GM12878 (cell line): ENCODE measurements around the gene MOBP. TPM values are rescaled to one million over a fixed set of nuclear protein-coding genes. Genes with fewer than 3 reads are reported as not detected.

ENCODE experiments used
- ATAC-seq: fragments of 200-7000 bp; cut with Tn5 transposase; 3 replicates; pipeline ENCODE4 v1.9.1; 2020; ENCODE audit warnings: mild to moderate bottlenecking, moderate library complexity
- BruUV-seq: library from RNA; stranded (reverse); fragments of 400-500 nt; replicated peaks from 2 replicates; lab custom pipeline; 2021; lab: Mats Ljungman, UMichigan
- CTCF ChIA-PET: fragments of 300-600 bp; sonication (Branson Sonifier 250); formaldehyde crosslinking; extraction: SDS; loops from one replicate; lab custom pipeline; 2021; ENCODE audit warnings: inconsistent platforms; lab: Yijun Ruan, JAX
- POLR2A ChIA-PET: fragments of 350-600 bp; formaldehyde crosslinking; extraction: SDS; loops from one replicate; lab custom pipeline; 2021; ENCODE audit warnings: inconsistent platforms; lab: Charles Lee
- RAD21 ChIA-PET: fragments of 300-600 bp; sonication (Branson Sonifier 250); formaldehyde crosslinking; loops from one replicate; lab custom pipeline; 2023; ENCODE audit warnings: antibody characterized with exemption; ENCODE audit not compliant: unreplicated experiment; lab: Charles Lee
- SMC1A ChIA-PET: fragments of 300-600 bp; sonication (Branson Sonifier 250); formaldehyde crosslinking; loops from one replicate; lab custom pipeline; 2023; ENCODE audit not compliant: unreplicated experiment, uncharacterized antibody; lab: Charles Lee
- DNase-seq: peaks from one replicate; pipeline ENCODE4 v3.0.0-alpha.2; 2011; ENCODE audit warnings: low read depth, low spot score
- FAIRE-seq: peaks from 3 replicates; lab custom pipeline; 2011; peaks lifted over from hg19 to GRCh38; lab: Jason Lieb, UNC
- H2AFZ ChIP-seq: 2 replicates; pipeline ENCODE4 v1.6.0; 2011; ENCODE audit warnings: low read depth, low read length, control low read depth; ENCODE audit not compliant: control insufficient read depth
- H3K27ac ChIP-seq: 2 replicates; pipeline ENCODE4 v1.5.1; 2011; ENCODE audit warnings: control low read depth; ENCODE audit not compliant: control insufficient read depth, insufficient read depth
- H3K27me3 ChIP-seq, 2 experiments: replicated peaks in 1 of 2; 2 replicates each; pipeline versions ENCODE4 v1.6.0 to v1.6.1; 2011; ENCODE audit warnings: low read length in 1 of 2; ENCODE audit not compliant: control insufficient read depth in 2 of 2, insufficient read depth in 2 of 2
- H3K36me3 ChIP-seq, 2 experiments: 2 replicates each; pipeline ENCODE4 v1.5.1; 2011; ENCODE audit warnings: low read length in 1 of 2; ENCODE audit not compliant: control insufficient read depth in 2 of 2, insufficient read depth in 2 of 2
- H3K4me1 ChIP-seq: 2 replicates; pipeline ENCODE4 v1.6.1; 2011; ENCODE audit warnings: mild to moderate bottlenecking, low read length, moderate library complexity, mixed read lengths; ENCODE audit not compliant: control insufficient read depth, insufficient read depth
- H3K4me2 ChIP-seq: 2 replicates; pipeline ENCODE4 v1.6.0; 2011; ENCODE audit warnings: control low read depth; ENCODE audit not compliant: control insufficient read depth, insufficient read depth
- H3K4me3 ChIP-seq: fragments of 200-600 bp; sonication (generic); 2 replicates; pipeline ENCODE4 v1.5.1; 2016
- H3K79me2 ChIP-seq: 2 replicates; pipeline ENCODE4 v1.6.0; 2011; ENCODE audit warnings: low read length; ENCODE audit not compliant: control insufficient read depth, insufficient read depth
- H3K9ac ChIP-seq: 2 replicates; pipeline ENCODE4 v1.8.0; 2011; ENCODE audit warnings: low read length, control low read depth, mixed read lengths; ENCODE audit not compliant: control insufficient read depth, insufficient read depth
- H3K9me3 ChIP-seq: replicated peaks from 3 replicates; pipeline ENCODE4 v1.5.1; 2011; ENCODE audit warnings: mild to moderate bottlenecking, low read length; ENCODE audit not compliant: control insufficient read depth, insufficient read depth
- H4K20me1 ChIP-seq: 2 replicates; pipeline ENCODE4 v1.6.0; 2011; ENCODE audit not compliant: control insufficient read depth, insufficient read depth
- BACH1 ChIP-seq: fragments of 450-650 bp; IDR thresholded peaks from 2 replicates; pipeline ENCODE4 v1.6.1; 2017; ENCODE audit warnings: mild to moderate bottlenecking, borderline replicate concordance
- CBFB ChIP-seq: IDR thresholded peaks from 2 replicates; pipeline ENCODE4 v1.6.1; 2016; ENCODE audit warnings: antibody characterized with exemption, low read depth
- EP300 ChIP-seq, 2 experiments: fragments of 150-350 bp in 1 of 2; IDR thresholded peaks; 2 replicates each; pipeline ENCODE4 v1.6.1; 2011 to 2012; ENCODE audit warnings: low read depth in 2 of 2, low read length in 2 of 2, borderline replicate concordance in 1 of 2, improper control_type of control experiment in 1 of 2, inconsistent platforms in 1 of 2; ENCODE audit not compliant: control insufficient read depth in 1 of 2
- FOS ChIP-seq: IDR thresholded peaks from 3 replicates; pipeline ENCODE4 v1.6.1; 2011; ENCODE audit warnings: borderline replicate concordance; ENCODE audit not compliant: insufficient read length; ENCODE audit errors: extremely low read depth
- SIX5 ChIP-seq: IDR thresholded peaks from 2 replicates; pipeline ENCODE4 v1.6.1; 2011; ENCODE audit warnings: mild to moderate bottlenecking, low read depth, low read length, moderate library complexity; ENCODE audit not compliant: severe bottlenecking
- SMARCA5 ChIP-seq: fragments of 450-650 bp; IDR thresholded peaks from 2 replicates; pipeline ENCODE4 v1.6.1; 2017; ENCODE audit warnings: mild to moderate bottlenecking
- WGBS: methylation state at CpG from one replicate; pipeline ENCODE4 v1.1.6; 2016; ENCODE audit warnings: low lambda C conversion rate; ENCODE audit not compliant: insufficient replicate concordance, insufficient coverage; ENCODE audit errors: missing lambda C conversion rate; 5-methylcytosine and 5-hydroxymethylcytosine counted together
- in situ Hi-C: fragments of 300-500 bp; cut with MboI; formaldehyde crosslinking; loops from 9 replicates; pipeline ENCODE4 v1.14.3; 2018; ENCODE audit warnings: mixed read lengths
- intact Hi-C: fragments of 100-400 bp; cut with micrococcal nuclease; formaldehyde crosslinking; loops from one replicate; pipeline ENCODE4 v1.14.2; 2022; ENCODE audit not compliant: unreplicated experiment
- polyA plus RNA-seq, 11 experiments: library from polyadenylated mRNA; depleted of rRNA in 4 of 11; unstranded in 6 of 11; stranded (reverse) in 5 of 11; fragments of >200 nt; fragmentation: Nextera tagmentation in 4 of 11; fragmentation: Illumina TruSeq in 1 of 11; extraction: Ambion mirVana in 4 of 11; extraction: Trizol in 1 of 11; gene quantifications; 1 replicate in 1 of 11; 2 replicates in 10 of 11; pipeline versions ENCODE4 v1.2.1 to v1.2.3, GENCODE V29; 2011 to 2016; ENCODE audit warnings: inconsistent platforms in 2 of 11, missing spikeins in 2 of 11, low read depth in 1 of 11
- total RNA-seq, 4 experiments: library from RNA; depleted of rRNA in 3 of 4; stranded (reverse); fragments of >200 nt in 3 of 4; fragmentation: Illumina TruSeq in 1 of 4; extraction: Trizol in 1 of 4; gene quantifications; 2 replicates each; pipeline versions ENCODE4 v1.2.1 to v1.2.3, GENCODE V29; 2013 to 2021
- TF ChIP-seq, protein P1 (sequence below): fragments of 450-650 bp; IDR thresholded peaks from 2 replicates; pipeline ENCODE4 v1.6.1; 2017; ENCODE audit warnings: borderline replicate concordance
- TF ChIP-seq, protein P2 (sequence below): IDR thresholded peaks from 2 replicates; pipeline ENCODE4 v1.6.1; 2011; ENCODE audit warnings: borderline replicate concordance, low read depth, mild to moderate bottlenecking, moderate library complexity, low read length; ENCODE audit not compliant: insufficient read depth, poor library complexity, severe bottlenecking
- TF ChIP-seq, protein P3 (sequence below): IDR thresholded peaks from 2 replicates; pipeline ENCODE4 v1.6.1; 2012; ENCODE audit warnings: low read depth, low read length, improper control_type of control experiment

Gene MOBP
- total and polyA plus RNA-seq, 10 of the 15 experiments (the other 5 are each of a cell fraction or from before 2014, with no cell fraction given): 0.04 to 0.09 (median 0.08) TPM; not detected in 5

DNA sequence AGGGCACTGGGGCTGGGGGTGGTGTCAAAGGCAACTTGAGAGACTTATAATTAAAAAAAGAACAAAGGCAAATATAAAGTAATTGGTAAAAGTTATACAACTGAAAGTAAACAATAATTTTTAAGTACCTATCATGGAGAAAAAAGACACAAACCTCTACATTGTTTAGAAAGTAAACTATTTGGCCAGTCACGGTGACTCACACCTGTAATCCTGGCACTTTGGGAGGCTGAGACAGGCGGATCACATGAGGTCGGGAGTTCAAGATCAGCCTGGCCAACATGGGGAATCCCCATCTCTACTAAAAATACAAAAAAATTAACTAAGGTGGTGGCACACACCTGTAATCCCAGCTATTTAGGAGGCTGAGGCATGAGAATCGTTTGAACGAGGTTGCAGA, 35.1 kb upstream of the MOBP start:
- BruUV-seq: no TSS peak
- no peak for ATAC-seq

DNA sequence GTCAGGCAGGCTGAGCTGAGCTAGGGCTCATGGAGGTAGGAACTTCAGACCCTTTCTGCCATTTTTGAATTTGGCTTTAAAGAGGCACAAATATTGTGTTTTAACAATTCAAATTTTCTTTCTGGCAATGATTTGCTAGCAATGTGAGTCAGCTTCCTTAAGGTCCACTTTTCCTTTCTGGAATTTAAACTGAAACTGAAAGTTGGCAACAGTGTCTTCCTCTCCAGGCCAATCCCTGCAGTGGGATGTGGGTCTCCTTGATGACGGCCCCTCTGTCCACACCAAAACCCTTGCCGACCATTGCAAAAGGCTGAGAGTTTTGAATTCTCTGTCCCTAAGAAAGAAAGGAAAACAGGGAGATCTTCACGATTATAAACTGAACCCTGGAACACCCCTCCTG, 33.8 kb upstream of the MOBP start:
- no peak for FAIRE-seq
- no peak overlapping the region for H2AFZ ChIP-seq
- H3K27ac ChIP-seq: no peak overlapping the region
- no peak for ATAC-seq
- H3K9ac ChIP-seq: no peak overlapping the region
- POLR2A ChIA-PET: no interaction called here
- CTCF ChIA-PET: no interaction called here
- H3K79me2 ChIP-seq: no peaks in the 10 kb centered on the region
- BruUV-seq: no TSS peak
- in situ Hi-C loops (no loop called here), intact Hi-C loops (no loop called here)
- no peaks in the 10 kb centered on the region for H3K27me3 ChIP-seq
- H3K9me3 ChIP-seq: no peaks in the 10 kb centered on the region
- no peak for DNase-seq
- 63% methylated on average over 3 of the region's 3 CpGs for WGBS
- SMC1A ChIA-PET: no interaction called here
- RAD21 ChIA-PET: no interaction called here
- H3K4me2 ChIP-seq: no peak overlapping the region
- no peaks in the 10 kb centered on the region for H3K4me1 ChIP-seq
- H4K20me1 ChIP-seq: no peaks in the 10 kb centered on the region
- no peaks in the 10 kb centered on the region for H3K36me3 ChIP-seq
- no peak overlapping the region for H3K4me3 ChIP-seq
- TF ChIP-seq, protein P1, sequence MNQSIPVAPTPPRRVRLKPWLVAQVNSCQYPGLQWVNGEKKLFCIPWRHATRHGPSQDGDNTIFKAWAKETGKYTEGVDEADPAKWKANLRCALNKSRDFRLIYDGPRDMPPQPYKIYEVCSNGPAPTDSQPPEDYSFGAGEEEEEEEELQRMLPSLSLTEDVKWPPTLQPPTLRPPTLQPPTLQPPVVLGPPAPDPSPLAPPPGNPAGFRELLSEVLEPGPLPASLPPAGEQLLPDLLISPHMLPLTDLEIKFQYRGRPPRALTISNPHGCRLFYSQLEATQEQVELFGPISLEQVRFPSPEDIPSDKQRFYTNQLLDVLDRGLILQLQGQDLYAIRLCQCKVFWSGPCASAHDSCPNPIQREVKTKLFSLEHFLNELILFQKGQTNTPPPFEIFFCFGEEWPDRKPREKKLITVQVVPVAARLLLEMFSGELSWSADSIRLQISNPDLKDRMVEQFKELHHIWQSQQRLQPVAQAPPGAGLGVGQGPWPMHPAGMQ: no peak
- TF ChIP-seq CBFB: no peak
- no peak for TF ChIP-seq EP300 (IDR thresholded peaks at IDR 0.05; ENCODE audit: borderline replicate concordance in 1 of 2, control insufficient read depth in 1 of 2, low read depth in 2 of 2, low read length in 2 of 2)
- TF ChIP-seq FOS: no peak
- TF ChIP-seq, protein P2, sequence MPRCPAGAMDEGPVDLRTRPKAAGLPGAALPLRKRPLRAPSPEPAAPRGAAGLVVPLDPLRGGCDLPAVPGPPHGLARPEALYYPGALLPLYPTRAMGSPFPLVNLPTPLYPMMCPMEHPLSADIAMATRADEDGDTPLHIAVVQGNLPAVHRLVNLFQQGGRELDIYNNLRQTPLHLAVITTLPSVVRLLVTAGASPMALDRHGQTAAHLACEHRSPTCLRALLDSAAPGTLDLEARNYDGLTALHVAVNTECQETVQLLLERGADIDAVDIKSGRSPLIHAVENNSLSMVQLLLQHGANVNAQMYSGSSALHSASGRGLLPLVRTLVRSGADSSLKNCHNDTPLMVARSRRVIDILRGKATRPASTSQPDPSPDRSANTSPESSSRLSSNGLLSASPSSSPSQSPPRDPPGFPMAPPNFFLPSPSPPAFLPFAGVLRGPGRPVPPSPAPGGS: no peak
- no peak for TF ChIP-seq SIX5
- TF ChIP-seq, protein P3, sequence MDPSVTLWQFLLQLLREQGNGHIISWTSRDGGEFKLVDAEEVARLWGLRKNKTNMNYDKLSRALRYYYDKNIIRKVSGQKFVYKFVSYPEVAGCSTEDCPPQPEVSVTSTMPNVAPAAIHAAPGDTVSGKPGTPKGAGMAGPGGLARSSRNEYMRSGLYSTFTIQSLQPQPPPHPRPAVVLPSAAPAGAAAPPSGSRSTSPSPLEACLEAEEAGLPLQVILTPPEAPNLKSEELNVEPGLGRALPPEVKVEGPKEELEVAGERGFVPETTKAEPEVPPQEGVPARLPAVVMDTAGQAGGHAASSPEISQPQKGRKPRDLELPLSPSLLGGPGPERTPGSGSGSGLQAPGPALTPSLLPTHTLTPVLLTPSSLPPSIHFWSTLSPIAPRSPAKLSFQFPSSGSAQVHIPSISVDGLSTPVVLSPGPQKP: no peak
- TF ChIP-seq SMARCA5: no peak

More for the DNA sequence above, 35.1 kb upstream of the MOBP start:
- H3K4me1 ChIP-seq: no peaks in the 10 kb centered on the region
- ChIA-PET SMC1A (interaction anchor here (1.4 kb wide), 1 partner anchor 8 kb away, joined by 3 read pairs; no protein-coding TSS in a partner anchor), RAD21 (no interaction called here), POLR2A (no interaction called here), CTCF (interaction anchor here (1.0 to 1.3 kb wide), 2 partner anchors 14 to 16 kb away, joined by 3 to 5 read pairs; no protein-coding TSS in a partner anchor)
- H3K4me3 ChIP-seq: no peak overlapping the region
- no peaks in the 10 kb centered on the region for H3K9me3 ChIP-seq
- in situ Hi-C loops: no loop called here
- WGBS: 28% methylated on average over 5 of the region's 5 CpGs
- no peaks in the 10 kb centered on the region for H3K27me3 ChIP-seq
- intact Hi-C loops: no loop called here
- H4K20me1 ChIP-seq: no peaks in the 10 kb centered on the region
- no peak for DNase-seq
- no peak for FAIRE-seq
- H3K79me2 ChIP-seq: no peaks in the 10 kb centered on the region
- H3K27ac ChIP-seq: no peak overlapping the region
- no peak overlapping the region for H3K4me2 ChIP-seq
- H3K36me3 ChIP-seq: no peaks in the 10 kb centered on the region
- no peak overlapping the region for H3K9ac ChIP-seq
- no peak overlapping the region for H2AFZ ChIP-seq
- no peak for TF ChIP-seq BACH1
- no peak for TF ChIP-seq CBFB
